ENCODE data around the gene CHID1.

The CHID1 gene

GRCh38 chr11:933142-933851 is 22.7 kb upstream of the CHID1 start:
- DNase-seq = no peak

GRCh38 chr11:932435-932834 is 21.8 kb upstream of the CHID1 start:
- DNase-seq = no peak

GRCh38 chr11:931385-931784 is 20.8 kb upstream of the CHID1 start:
- no peak for DNase-seq

- DNase-seq = no peak
Observed at GRCh38 chr11:929405-929804, 18.8 kb upstream of the CHID1 start.

GRCh38 chr11:928786-929185 is 18.2 kb upstream of the CHID1 start:
- DNase-seq = no peak

- no peak for DNase-seq
Observed at GRCh38 chr11:927871-928270, 17.3 kb upstream of the CHID1 start.

- DNase-seq = peak in 3 of 56 donors; percentile 27 to 47 (median 30)
Observed at GRCh38 chr11:926341-926916, 15.8 kb upstream of the CHID1 start.

- peak in 49 of 56 donors; percentile 23 to 90 (median 68) for DNase-seq
Observed at GRCh38 chr11:925496-926301, 15.1 kb upstream of the CHID1 start, which contains the start of gene AP2A2. TSS of gene AP2A2 (plus strand) at chr11:925870. CDS start at chr11:926022, 152 bp downstream.

GRCh38 chr11:925158-925495 is 14.5 kb upstream of the CHID1 start:
- peak in 1 of 56 donors; percentile 49 for DNase-seq

GRCh38 chr11:924406-925157 is 14.0 kb upstream of the CHID1 start:
- peak in 2 of 56 donors; percentile 29 to 53 for DNase-seq

- peak in 13 of 56 donors; percentile 14 to 61 (median 30) for DNase-seq
Observed at GRCh38 chr11:923691-924405, 13.2 kb upstream of the CHID1 start.

GRCh38 chr11:921921-922678 is 11.5 kb upstream of the CHID1 start:
- DNase-seq = no peak

GRCh38 chr11:917426-917825 is 6.8 kb upstream of the CHID1 start:
- DNase-seq = no peak

- peak in 8 of 56 donors; percentile 15 to 33 (median 21) for DNase-seq
Observed at GRCh38 chr11:914747-915501, 4.3 kb upstream of the CHID1 start.

- DNase-seq = no peak
Observed at GRCh38 chr11:914204-914603, 3.6 kb upstream of the CHID1 start.

- no peak for DNase-seq
Observed at GRCh38 chr11:913043-913442, 2.4 kb upstream of the CHID1 start.

GRCh38 chr11:912266-912665 is 1.7 kb upstream of the CHID1 start:
- DNase-seq = no peak

GRCh38 chr11:911890-912219 is 1.2 kb upstream of the CHID1 start:
- DNase-seq = no peak
